Liver (tissue), 3 donors: ENCODE results near the gene NRSN2.

ENCODE experiments used
- CTCF ChIP-seq: fragments of 150-350 bp; IDR thresholded peaks from 2 replicates; pipeline ENCODE4 v1.5.1; 2017; ENCODE audit warnings: improper control_type of control experiment, low read depth, low read length; ENCODE audit not compliant: missing input control
- JUND ChIP-seq, 2 donors: IDR thresholded peaks; 2 replicates each; pipeline ENCODE4 v1.6.1; 2016; ENCODE audit warnings: antibody characterized with exemption in 2 of 2
- MAX ChIP-seq: IDR thresholded peaks from 2 replicates; pipeline ENCODE4 v1.6.1; 2016; ENCODE audit warnings: antibody characterized with exemption
- REST ChIP-seq: IDR thresholded peaks from 2 replicates; pipeline ENCODE4 v1.6.1; 2016; ENCODE audit warnings: antibody characterized with exemption, mild to moderate bottlenecking
- RXRA ChIP-seq, 2 donors: IDR thresholded peaks; 2 replicates each; pipeline ENCODE4 v1.6.1; 2017 to 2018; ENCODE audit warnings: antibody characterized with exemption in 2 of 2, mild to moderate bottlenecking in 1 of 2
- SP1 ChIP-seq: IDR thresholded peaks from 2 replicates; pipeline ENCODE4 v1.6.1; 2018; ENCODE audit warnings: antibody characterized with exemption, mild to moderate bottlenecking
- TAF1 ChIP-seq: conservative IDR thresholded peaks from 2 replicates; pipeline ENCODE4 v1.6.1; 2016; ENCODE audit warnings: antibody characterized with exemption, mild to moderate bottlenecking
- donor health status: healthy.
- donor health status: healthy.

GRCh38 chr20:367486-367887, 20.6 kb downstream of the NRSN2 start:
- TF ChIP-seq CTCF = no peak
- TF ChIP-seq MAX = no peak
- TF ChIP-seq TAF1 = no peak
- no peak for TF ChIP-seq JUND (IDR thresholded peaks at IDR 0.05)
- TF ChIP-seq REST = no peak
- no peak for TF ChIP-seq SP1
- TF ChIP-seq RXRA (IDR thresholded peaks at IDR 0.05) = no peak
